ENCODE data around the gene JSRP1. TPM values are rescaled to one million over a fixed set of nuclear protein-coding genes. Genes with fewer than 3 reads are reported as not detected.

JSRP1 gene
- total and polyA plus RNA-seq, 2 donors (not counting 1 experiment from before 2014, with no cell fraction given): not detected

GRCh38 chr19:2237869-2238153, 18.4 kb downstream of the JSRP1 start:
- Histone ChIP-seq H3K4me1 (ENCODE audit: control insufficient read depth, extremely low read depth, insufficient read depth, low read length) (peaks cover 11% of the 10 kb centered on the region), H3K27me3 (ENCODE audit: control insufficient read depth, insufficient read depth, low read length) (no peaks in the 10 kb centered on the region), H2AFZ (ENCODE audit: low read length) (no peak overlapping the region), H3K4me3 (replicated peaks in 1 of 4; ENCODE audit: control extremely low read depth in 1 of 4, insufficient read depth in 1 of 4, low read depth in 3 of 4, low read length in 4 of 4) (peak overlapping the region; percentile 65 to 92 (median 77)), H3K9me3 (ENCODE audit: control insufficient read depth, insufficient read depth, low read depth, low read length) (no peaks in the 10 kb centered on the region), H3K4me2 (ENCODE audit: extremely low read depth, insufficient read depth, low read length) (peak overlapping the region; percentile 55), H3K79me2 (ENCODE audit: control insufficient read depth, insufficient read depth, low read length) (peaks cover 88% of the 10 kb centered on the region), H3K9ac (ENCODE audit: insufficient read depth, low read length) (no peak overlapping the region), H4K20me1 (ENCODE audit: control insufficient read depth, extremely low read depth, insufficient read depth, low read length) (peaks cover 4% of the 10 kb centered on the region), H3K36me3 (ENCODE audit: control insufficient read depth, insufficient read depth, low read length) (peaks cover 16% of the 10 kb centered on the region), H3K27ac (ENCODE audit: insufficient read depth, low read length) (no peak overlapping the region)
- TF ChIP-seq EZH2 (IDR thresholded peaks at IDR 0.05; ENCODE audit: low read length, missing control alignments): no peak
- TF ChIP-seq, protein P1, sequence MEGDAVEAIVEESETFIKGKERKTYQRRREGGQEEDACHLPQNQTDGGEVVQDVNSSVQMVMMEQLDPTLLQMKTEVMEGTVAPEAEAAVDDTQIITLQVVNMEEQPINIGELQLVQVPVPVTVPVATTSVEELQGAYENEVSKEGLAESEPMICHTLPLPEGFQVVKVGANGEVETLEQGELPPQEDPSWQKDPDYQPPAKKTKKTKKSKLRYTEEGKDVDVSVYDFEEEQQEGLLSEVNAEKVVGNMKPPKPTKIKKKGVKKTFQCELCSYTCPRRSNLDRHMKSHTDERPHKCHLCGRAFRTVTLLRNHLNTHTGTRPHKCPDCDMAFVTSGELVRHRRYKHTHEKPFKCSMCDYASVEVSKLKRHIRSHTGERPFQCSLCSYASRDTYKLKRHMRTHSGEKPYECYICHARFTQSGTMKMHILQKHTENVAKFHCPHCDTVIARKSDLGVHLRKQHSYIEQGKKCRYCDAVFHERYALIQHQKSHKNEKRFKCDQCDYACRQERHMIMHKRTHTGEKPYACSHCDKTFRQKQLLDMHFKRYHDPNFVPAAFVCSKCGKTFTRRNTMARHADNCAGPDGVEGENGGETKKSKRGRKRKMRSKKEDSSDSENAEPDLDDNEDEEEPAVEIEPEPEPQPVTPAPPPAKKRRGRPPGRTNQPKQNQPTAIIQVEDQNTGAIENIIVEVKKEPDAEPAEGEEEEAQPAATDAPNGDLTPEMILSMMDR (conservative IDR thresholded peaks at IDR 0.05 in 1 of 2, IDR thresholded peaks at IDR 0.05 in 1 of 2; ENCODE audit: low read depth in 1 of 2, low read length in 2 of 2): no peak
- no peak for DNase-seq (ENCODE audit: low read depth in 2 of 2)

- peaks cover 11% of the 10 kb centered on the region for H3K4me1 ChIP-seq (ENCODE audit: control insufficient read depth, extremely low read depth, insufficient read depth, low read length)
- H3K27ac ChIP-seq (ENCODE audit: insufficient read depth, low read length): peak overlapping the region; percentile 84
- no peak for DNase-seq (ENCODE audit: low read depth in 2 of 2)
- no peak overlapping the region for H2AFZ ChIP-seq (ENCODE audit: low read length)
- TF ChIP-seq, protein P1 (conservative IDR thresholded peaks at IDR 0.05 in 1 of 2, IDR thresholded peaks at IDR 0.05 in 1 of 2; ENCODE audit: low read depth in 1 of 2, low read length in 2 of 2): no peak
- no peak for TF ChIP-seq EZH2 (IDR thresholded peaks at IDR 0.05; ENCODE audit: low read length, missing control alignments)
- peak overlapping the region; percentile 65 to 92 (median 77) for H3K4me3 ChIP-seq (replicated peaks in 1 of 4; ENCODE audit: control extremely low read depth in 1 of 4, insufficient read depth in 1 of 4, low read depth in 3 of 4, low read length in 4 of 4)
- H4K20me1 ChIP-seq (ENCODE audit: control insufficient read depth, extremely low read depth, insufficient read depth, low read length): peaks cover 4% of the 10 kb centered on the region
- H3K9me3 ChIP-seq (ENCODE audit: control insufficient read depth, insufficient read depth, low read depth, low read length): no peaks in the 10 kb centered on the region
- no peaks in the 10 kb centered on the region for H3K27me3 ChIP-seq (ENCODE audit: control insufficient read depth, insufficient read depth, low read length)
- peaks cover 20% of the 10 kb centered on the region for H3K36me3 ChIP-seq (ENCODE audit: control insufficient read depth, insufficient read depth, low read length)
- peaks cover 88% of the 10 kb centered on the region for H3K79me2 ChIP-seq (ENCODE audit: control insufficient read depth, insufficient read depth, low read length)
- H3K4me2 ChIP-seq (ENCODE audit: extremely low read depth, insufficient read depth, low read length): peak overlapping the region; percentile 55
- peak overlapping the region; percentile 88 for H3K9ac ChIP-seq (ENCODE audit: insufficient read depth, low read length)
These were observed 19.0 kb downstream of the JSRP1 start for GRCh38 chr19:2237051-2237868.

DNA sequence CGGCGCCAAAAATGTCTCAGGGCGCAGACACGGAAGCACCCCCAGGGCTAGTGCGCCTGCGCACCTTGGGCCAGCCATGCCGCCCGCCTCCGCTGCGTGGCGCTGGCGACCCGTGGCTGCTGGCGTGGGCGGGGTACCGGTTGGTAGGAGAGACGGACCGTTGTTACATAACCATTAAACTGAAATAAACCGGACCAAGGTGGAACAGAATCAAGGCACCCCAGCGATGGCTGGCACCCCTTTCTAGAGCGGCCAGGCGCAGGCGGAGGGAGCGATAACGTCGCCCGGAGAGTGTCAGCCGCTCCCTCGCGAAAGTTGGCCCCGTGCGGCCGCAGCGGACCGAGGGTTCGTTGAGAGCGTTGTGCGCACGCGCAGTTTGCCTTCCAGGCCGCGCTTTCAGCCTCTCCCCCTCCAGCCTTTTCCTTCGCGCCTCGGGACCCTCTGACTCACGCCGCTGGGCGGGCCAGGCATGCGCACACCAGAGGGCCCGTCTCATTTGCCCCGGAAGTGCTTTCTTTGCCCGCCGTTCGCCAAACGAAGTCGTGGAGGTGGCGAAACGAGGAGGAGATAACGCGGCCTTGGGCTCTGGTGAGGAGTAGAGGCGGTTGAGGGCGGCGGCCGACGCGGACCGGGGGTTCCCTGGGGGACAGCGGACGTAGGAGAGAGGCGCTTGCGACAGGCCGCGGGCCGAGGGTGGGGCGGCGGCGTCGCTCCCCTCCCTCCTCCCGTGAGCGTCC, 19.7 kb downstream of the JSRP1 start, which contains the start of the genes PLEKHJ1 and SF3A2:
Gene PLEKHJ1, minus strand, starts transcription at position 16 of the 737 bp plus-strand sequence. CDS start 81 bp downstream, outside the sequence.
Gene SF3A2, plus strand, starts transcription at position 511 of the 737 bp plus-strand sequence. CDS start 6,595 bp downstream, outside the sequence.
- peak within 1 kb of the TSS; percentile 77 for H3K4me2 ChIP-seq (ENCODE audit: extremely low read depth, insufficient read depth, low read length)
- peak; percentile 95 to 98 for DNase-seq (ENCODE audit: low read depth in 2 of 2)
- peak within 1 kb of the TSS; percentile 88 for H3K9ac ChIP-seq (ENCODE audit: insufficient read depth, low read length)
- peaks cover 18% of the 10 kb centered on the region for H3K36me3 ChIP-seq (ENCODE audit: control insufficient read depth, insufficient read depth, low read length)
- H2AFZ ChIP-seq (ENCODE audit: low read length): peak within 1 kb of the TSS; percentile 86
- no peaks in the 10 kb centered on the region for H3K27me3 ChIP-seq (ENCODE audit: control insufficient read depth, insufficient read depth, low read length)
- H3K79me2 ChIP-seq (ENCODE audit: control insufficient read depth, insufficient read depth, low read length): peaks cover 83% of the 10 kb centered on the region
- peak within 1 kb of the TSS; percentile 84 for H3K27ac ChIP-seq (ENCODE audit: insufficient read depth, low read length)
- TF ChIP-seq, protein P1 (conservative IDR thresholded peaks at IDR 0.05 in 1 of 2, IDR thresholded peaks at IDR 0.05 in 1 of 2; ENCODE audit: low read depth in 1 of 2, low read length in 2 of 2): peak; percentile 86 to 97
- no peak for TF ChIP-seq EZH2 (IDR thresholded peaks at IDR 0.05; ENCODE audit: low read length, missing control alignments)
- peaks cover 4% of the 10 kb centered on the region for H4K20me1 ChIP-seq (ENCODE audit: control insufficient read depth, extremely low read depth, insufficient read depth, low read length)
- H3K4me1 ChIP-seq (ENCODE audit: control insufficient read depth, extremely low read depth, insufficient read depth, low read length): peaks cover 11% of the 10 kb centered on the region
- H3K9me3 ChIP-seq (ENCODE audit: control insufficient read depth, insufficient read depth, low read depth, low read length): no peaks in the 10 kb centered on the region
- peak within 1 kb of the TSS; percentile 76 to 92 (median 86) for H3K4me3 ChIP-seq (replicated peaks in 1 of 4; ENCODE audit: control extremely low read depth in 1 of 4, insufficient read depth in 1 of 4, low read depth in 3 of 4, low read length in 4 of 4)

Measured in fibroblast of lung (primary cell).